B cell (primary cell): ENCODE measurements around the gene CA5A.
"Not testable (repeated sequence)": the region's sequence is repeated elsewhere in the genome, so short reads cannot be mapped to it uniquely, and the experiment has no call there.

ENCODE experiments used
- CTCF ChIP-seq: fragments of 200-600 bp; IDR thresholded peaks from one replicate; pipeline ENCODE4 v1.8.0; 2022; ENCODE audit warnings: antibody characterized with exemption, mild to moderate bottlenecking
- EZH2 ChIP-seq: IDR thresholded peaks from 2 replicates; pipeline ENCODE4 v1.6.1; 2012; ENCODE audit warnings: borderline replicate concordance, low read depth, mild to moderate bottlenecking, moderate library complexity, low read length; ENCODE audit not compliant: insufficient read depth, poor library complexity, severe bottlenecking

GRCh38 chr16:87983737-87984097, 47.4 kb upstream of the CA5A start:
- not testable (repeated sequence) for TF ChIP-seq CTCF, EZH2
